K562 (cell line): ENCODE data around the gene NR5A2. TPM values are rescaled to one million over a fixed set of nuclear protein-coding genes. Genes with fewer than 3 reads are reported as not detected.

Source experiments
- ATAC-seq: fragments of 200-7000 bp; cut with Tn5 transposase; 3 replicates; pipeline ENCODE4 v1.9.1; 2020; ENCODE audit warnings: moderate library complexity
- BruUV-seq: library from RNA; stranded (reverse); fragments of 400-500 nt; replicated peaks from 2 replicates; lab custom pipeline; 2021; lab: Mats Ljungman, UMichigan
- CTCF ChIA-PET: fragments of 300-600 bp; formaldehyde crosslinking; extraction: SDS; loops from one replicate; lab custom pipeline; 2021; ENCODE audit warnings: low intra/inter-chr PET ratio; lab: Yijun Ruan, JAX
- POLR2A ChIA-PET: fragments of 300-600, 350-650 bp; sonication (Branson Sonifier 250); formaldehyde crosslinking; extraction: SDS; loops from one replicate; lab custom pipeline; 2021; ENCODE audit warnings: antibody characterized with exemption, inconsistent platforms; lab: Yijun Ruan, JAX
- DNase-seq, 4 experiments: peaks; one replicate each; pipeline versions ENCODE4 v3.0.0 to v3.0.0-alpha.2; 2011 to 2018; ENCODE audit warnings: low spot score in 3 of 4, mixed read lengths in 3 of 4; ENCODE audit errors: extremely low read depth in 1 of 4
- FAIRE-seq: peaks from 2 replicates; lab custom pipeline; 2011; peaks lifted over from hg19 to GRCh38; lab: Jason Lieb, UNC
- H2AFZ ChIP-seq: 2 replicates; pipeline ENCODE4 v1.6.0; 2011; ENCODE audit warnings: low read depth, low read length, control low read depth, inconsistent platforms
- H3K27ac ChIP-seq: fragments of 200-600 bp; 3 replicates; pipeline ENCODE4 v1.8.0; 2011; ENCODE audit warnings: low read depth, mild to moderate bottlenecking, control low read depth, inconsistent platforms, low read length, moderate library complexity, mixed read lengths; ENCODE audit errors: extremely low read depth
- H3K27me3 ChIP-seq, 2 experiments: fragments of 300-600 bp in 1 of 2; 2 replicates in 1 of 2; 3 replicates in 1 of 2; pipeline versions ENCODE4 v1.6.0 to v1.8.0; 2011; ENCODE audit warnings: inconsistent platforms in 2 of 2, low read length in 2 of 2, mild to moderate bottlenecking in 1 of 2, mixed read lengths in 1 of 2, moderate library complexity in 1 of 2; ENCODE audit not compliant: control insufficient read depth in 2 of 2, insufficient read depth in 2 of 2
- H3K36me3 ChIP-seq: fragments of 300-600 bp; 3 replicates; pipeline ENCODE4 v1.8.0; 2011; ENCODE audit warnings: mild to moderate bottlenecking, low read length, inconsistent platforms; ENCODE audit not compliant: control insufficient read depth, insufficient read depth
- H3K4me1 ChIP-seq, 2 experiments: fragments of 200-600 bp in 1 of 2; replicated peaks in 1 of 2; 2 replicates in 1 of 2; 3 replicates in 1 of 2; pipeline versions ENCODE4 v1.5.1 to v1.8.0; 2011; ENCODE audit warnings: inconsistent platforms in 2 of 2, low read length in 2 of 2, mild to moderate bottlenecking in 1 of 2, mixed read lengths in 1 of 2, moderate library complexity in 1 of 2; ENCODE audit not compliant: control insufficient read depth in 2 of 2, insufficient read depth in 2 of 2
- H3K4me2 ChIP-seq: 2 replicates; pipeline ENCODE4 v1.6.1; 2011; ENCODE audit warnings: low read length, control low read depth, inconsistent platforms, mixed read lengths; ENCODE audit not compliant: insufficient read depth
- H3K4me3 ChIP-seq: fragments of 200-600 bp; sonication (generic), shearing (Covaris generic); 2 replicates; pipeline ENCODE4 v1.5.1; 2016; ENCODE audit warnings: control low read depth, inconsistent platforms
- H3K79me2 ChIP-seq: fragments of 200-600 bp; 3 replicates; pipeline ENCODE4 v1.8.0; 2011; ENCODE audit warnings: low read length, inconsistent platforms; ENCODE audit not compliant: control insufficient read depth, insufficient read depth
- H3K9ac ChIP-seq, 2 experiments: 2 replicates each; pipeline versions ENCODE4 v1.6.0 to v1.6.1; 2011; ENCODE audit warnings: low read depth in 2 of 2, low read length in 2 of 2, control low read depth in 1 of 2, inconsistent platforms in 1 of 2, mild to moderate bottlenecking in 1 of 2, mixed read lengths in 1 of 2; ENCODE audit not compliant: insufficient read depth in 1 of 2
- H3K9me1 ChIP-seq: one replicate; pipeline ENCODE4 v1.6.0; 2011; ENCODE audit warnings: inconsistent platforms, mild to moderate bottlenecking, low read length, moderate library complexity; ENCODE audit not compliant: control insufficient read depth, insufficient read depth
- H3K9me3 ChIP-seq: replicated peaks from 2 replicates; pipeline ENCODE4 v1.5.1; 2011; ENCODE audit warnings: low read depth, low read length, inconsistent platforms; ENCODE audit not compliant: control insufficient read depth, insufficient read depth
- H4K20me1 ChIP-seq: replicated peaks from 2 replicates; pipeline ENCODE4 v1.6.1; 2011; ENCODE audit warnings: low read length, inconsistent platforms, mixed read lengths; ENCODE audit not compliant: control insufficient read depth, insufficient read depth
- ADNP ChIP-seq: fragments of 200-800 bp; sonication (Bioruptor generic); IDR thresholded peaks from 2 replicates; pipeline ENCODE4 v1.6.1; 2016; ENCODE audit warnings: missing genetic modification characterization, missing compliant biosample characterization
- CHCHD3 ChIP-seq: fragments of 250-450 bp; sonication (Bioruptor Pico); IDR thresholded peaks from 2 replicates; pipeline ENCODE4 v2.1.2; 2022; ENCODE audit warnings: mild to moderate bottlenecking
- GTF2B ChIP-seq: IDR thresholded peaks from 2 replicates; pipeline ENCODE4 v1.6.1; 2011; ENCODE audit not compliant: insufficient read length; ENCODE audit errors: extremely low read depth
- KDM1A ChIP-seq, 2 experiments: fragments of 450-650 bp; IDR thresholded peaks; 2 replicates each; pipeline ENCODE4 v1.6.1; 2016; ENCODE audit warnings: mild to moderate bottlenecking in 2 of 2
- KDM2B ChIP-seq: fragments of 250-450 bp; sonication (Bioruptor Pico); IDR thresholded peaks from 2 replicates; pipeline ENCODE4 v1.8.0; 2021; ENCODE audit warnings: mild to moderate bottlenecking, moderate library complexity
- KLF10 ChIP-seq: fragments of 250-450 bp; sonication (Bioruptor Pico); IDR thresholded peaks from 2 replicates; pipeline ENCODE4 v1.6.1; 2021; ENCODE audit warnings: matching md5 sums
- NCOA2 ChIP-seq, 2 experiments: fragments of 450-650 bp; IDR thresholded peaks; 2 replicates each; pipeline ENCODE4 v1.6.1; 2018; ENCODE audit warnings: mild to moderate bottlenecking in 2 of 2, moderate library complexity in 1 of 2; ENCODE audit not compliant: partially characterized antibody in 2 of 2
- NR3C1 ChIP-seq: sonication (generic); formaldehyde crosslinking; IDR thresholded peaks from 2 replicates; pipeline ENCODE4 v1.8.1; 2022; ENCODE audit warnings: missing genetic modification reagents
- SMAD4 ChIP-seq: fragments of 250-450 bp; sonication (Bioruptor Pico); conservative IDR thresholded peaks from 2 replicates; pipeline ENCODE4 v1.8.0; 2021; ENCODE audit warnings: inconsistent platforms, mild to moderate bottlenecking, moderate library complexity
- SMC3 ChIP-seq: conservative IDR thresholded peaks from 2 replicates; pipeline ENCODE4 v1.6.1; 2011; ENCODE audit warnings: low read depth, low read length, improper control_type of control experiment; ENCODE audit not compliant: insufficient read depth
- ZBTB33 ChIP-seq: sonication (generic); formaldehyde crosslinking; IDR thresholded peaks from 2 replicates; pipeline ENCODE4 v1.8.1; 2023; ENCODE audit warnings: mild to moderate bottlenecking, missing genetic modification reagents
- ZFP1 ChIP-seq: fragments of 450-650 bp; formaldehyde crosslinking; IDR thresholded peaks from 2 replicates; pipeline ENCODE4 v1.4.0; 2020; ENCODE audit warnings: mild to moderate bottlenecking, mixed read lengths
- ZNF24 ChIP-seq: fragments of 450-650 bp; IDR thresholded peaks from 2 replicates; pipeline ENCODE4 v1.6.1; 2016
- ZNF354B ChIP-seq: fragments of 250-450 bp; sonication (Bioruptor Pico); IDR thresholded peaks from 2 replicates; pipeline ENCODE4 v1.4.0; 2020
- ZNF408 ChIP-seq: fragments of 250-450 bp; sonication (Bioruptor Pico); IDR thresholded peaks from 2 replicates; pipeline ENCODE4 v1.4.0; 2020; ENCODE audit warnings: low read depth, mild to moderate bottlenecking, moderate library complexity
- ZNF436 ChIP-seq: fragments of 250-450, 450-650 bp; sonication (Bioruptor Pico); formaldehyde crosslinking; IDR thresholded peaks from 2 replicates; pipeline ENCODE4 v1.7.0; 2020; ENCODE audit warnings: mild to moderate bottlenecking
- ZNF584 ChIP-seq: fragments of 200-800 bp; sonication (Bioruptor generic); IDR thresholded peaks from 2 replicates; pipeline ENCODE4 v1.6.1; 2016; ENCODE audit warnings: low read depth, mild to moderate bottlenecking, missing genetic modification characterization, missing compliant biosample characterization
- WGBS: fragments of 100-300 bp; shearing (Covaris generic); methylation state at CpG from one replicate; pipeline ENCODE4 v1.1.6; 2016; ENCODE audit warnings: low coverage, mixed read lengths; ENCODE audit not compliant: insufficient coverage; ENCODE audit errors: missing lambda C conversion rate; 5-methylcytosine and 5-hydroxymethylcytosine counted together
- in situ Hi-C: fragments of 300-500 bp; cut with MboI; formaldehyde crosslinking; loops from 4 replicates; pipeline ENCODE4 v1.15.0; 2018; ENCODE audit warnings: inconsistent platforms, mixed read lengths
- intact Hi-C: fragments of 100-400 bp; cut with micrococcal nuclease; formaldehyde crosslinking; loops from 2 replicates; pipeline ENCODE4 v1.14.2; 2022
- polyA plus RNA-seq, 8 experiments: library from polyadenylated mRNA; depleted of rRNA in 4 of 8; stranded (reverse) in 5 of 8; unstranded in 3 of 8; fragments of >200 nt; fragmentation: Nextera tagmentation in 2 of 8; fragmentation: Illumina TruSeq in 1 of 8; extraction: Ambion mirVana in 2 of 8; extraction: Trizol in 1 of 8; gene quantifications; 2 replicates each; pipeline versions ENCODE4 v1.2.1 to v1.2.3, GENCODE V29; 2011 to 2014; ENCODE audit warnings: inconsistent platforms in 1 of 8, missing spikeins in 1 of 8
- total RNA-seq, 7 experiments: library from RNA; depleted of rRNA in 6 of 7; stranded (reverse); fragments of >200 nt in 6 of 7; fragmentation: Illumina TruSeq in 2 of 7; extraction: Trizol in 2 of 7; gene quantifications; 2 replicates each; pipeline versions ENCODE4 v1.2.1 to v1.2.3, GENCODE V29; 2011 to 2021; ENCODE audit warnings: low replicate concordance in 1 of 7
- TF ChIP-seq, protein P1 (sequence below): fragments of 450-650 bp; formaldehyde crosslinking; IDR thresholded peaks from 2 replicates; pipeline ENCODE4 v1.4.0; 2020; ENCODE audit warnings: mild to moderate bottlenecking, moderate library complexity

Gene NR5A2
- total and polyA plus RNA-seq, 9 of the 15 experiments (the other 6 are each of a cell fraction or from before 2014, with no cell fraction given) = 0.13 to 0.40 (median 0.29) TPM

DNA sequence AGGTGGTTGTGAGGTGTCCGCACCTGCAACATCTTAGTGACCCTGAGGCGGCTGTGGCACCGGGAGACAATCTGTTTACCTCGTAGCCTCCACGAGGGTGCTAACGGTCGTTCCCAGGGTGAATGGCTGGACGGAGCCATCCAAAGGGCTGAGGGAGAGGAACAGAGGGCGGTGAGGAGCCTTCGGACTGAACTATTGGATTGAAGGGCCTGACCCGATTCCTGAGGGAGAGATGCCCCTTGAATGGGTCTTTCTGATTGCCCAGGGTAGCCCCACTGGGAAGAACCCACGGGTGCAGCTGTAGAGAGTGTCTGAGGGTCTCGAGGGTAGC is 2.3 kb downstream of the NR5A2 start (continued):
- TF ChIP-seq, protein P1, sequence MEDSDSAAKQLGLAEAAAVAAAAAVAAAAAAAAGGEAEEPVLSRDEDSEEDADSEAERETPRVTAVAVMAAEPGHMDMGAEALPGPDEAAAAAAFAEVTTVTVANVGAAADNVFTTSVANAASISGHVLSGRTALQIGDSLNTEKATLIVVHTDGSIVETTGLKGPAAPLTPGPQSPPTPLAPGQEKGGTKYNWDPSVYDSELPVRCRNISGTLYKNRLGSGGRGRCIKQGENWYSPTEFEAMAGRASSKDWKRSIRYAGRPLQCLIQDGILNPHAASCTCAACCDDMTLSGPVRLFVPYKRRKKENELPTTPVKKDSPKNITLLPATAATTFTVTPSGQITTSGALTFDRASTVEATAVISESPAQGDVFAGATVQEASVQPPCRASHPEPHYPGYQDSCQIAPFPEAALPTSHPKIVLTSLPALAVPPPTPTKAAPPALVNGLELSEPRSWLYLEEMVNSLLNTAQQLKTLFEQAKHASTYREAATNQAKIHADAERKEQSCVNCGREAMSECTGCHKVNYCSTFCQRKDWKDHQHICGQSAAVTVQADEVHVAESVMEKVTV (CRISPR knock-in tag) = no peak
- TF ChIP-seq ZFP1 (CRISPR knock-in tag) (no peak), ZNF24 (no peak), ZNF354B (CRISPR knock-in tag) (no peak), ZNF436 (no peak), SMC3 (no peak), NCOA2 (IDR thresholded peaks at IDR 0.05; ENCODE audit: partially characterized antibody in 2 of 2) (no peak)

DNA sequence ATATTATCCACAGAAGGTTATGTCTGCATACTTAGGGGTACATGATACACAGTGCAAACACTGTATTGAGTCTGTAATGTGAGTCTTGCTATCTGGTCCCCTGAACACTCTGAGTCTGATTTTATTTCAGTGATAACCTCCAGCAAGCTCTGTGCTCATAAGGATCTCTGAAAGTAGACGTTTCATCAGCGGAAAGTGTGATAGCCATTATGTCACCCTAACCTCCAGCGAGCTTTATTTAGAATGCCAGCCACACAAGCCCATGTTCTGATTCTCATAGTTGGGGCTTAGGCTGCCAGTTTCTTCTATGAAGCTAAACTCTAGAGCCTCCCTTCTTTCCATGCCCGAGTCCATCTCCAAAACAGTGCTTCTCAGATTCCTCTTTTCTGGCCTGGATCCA is 3.3 kb downstream of the NR5A2 start:
- DNase-seq (no peak), FAIRE-seq (no peak), ATAC-seq (no peak)
- Histone ChIP-seq H3K9ac (no peak overlapping the region), H4K20me1 (no peaks in the 10 kb centered on the region), H2AFZ (no peak overlapping the region), H3K4me2 (no peak overlapping the region), H3K9me1 (no peaks in the 10 kb centered on the region), H3K36me3 (no peaks in the 10 kb centered on the region), H3K4me1 (peaks cover 0 to 8% of the 10 kb centered on the region in 2 experiments; a peak in 1 of 5 replicates), H3K9me3 (no peaks in the 10 kb centered on the region), H3K79me2 (no peaks in the 10 kb centered on the region), H3K27me3 (peaks cover 32 to 44% of the 10 kb centered on the region in 2 experiments), H3K4me3 (no peak overlapping the region), H3K27ac (no peak overlapping the region)
- in situ Hi-C loops = no loop called here
- ChIA-PET CTCF (no interaction called here), POLR2A (interaction anchor here (0.6 kb wide), 1 partner anchor 354 kb away, joined by 3 read pairs; no protein-coding TSS in a partner anchor)
- BruUV-seq = no TSS peak
- WGBS = 1% methylated on average over 4 of the region's 4 CpGs
- no peak for TF ChIP-seq ADNP
- no peak for TF ChIP-seq KDM1A (IDR thresholded peaks at IDR 0.05)
- TF ChIP-seq KDM2B (CRISPR knock-in tag) = no peak
- TF ChIP-seq CHCHD3 = no peak
- TF ChIP-seq ZBTB33 (CRISPR knock-in tag) = no peak
- TF ChIP-seq NR3C1 (CRISPR knock-in tag) = no peak
- TF ChIP-seq GTF2B = no peak
- no peak for TF ChIP-seq ZNF408 (CRISPR knock-in tag)
- no peak for TF ChIP-seq KLF10 (CRISPR knock-in tag)
- TF ChIP-seq ZNF584 (CRISPR knock-in tag) = no peak
- no peak for TF ChIP-seq SMAD4 (CRISPR knock-in tag)
- intact Hi-C loops = no loop called here
